ENCODE results near the gene DCAF7. TPM values are rescaled to one million over a fixed set of nuclear protein-coding genes. Genes with fewer than 3 reads are reported as not detected.

The DCAF7 gene
- total RNA-seq, 2 donors from 2014 or later = 94.3 to 105 TPM

DNA sequence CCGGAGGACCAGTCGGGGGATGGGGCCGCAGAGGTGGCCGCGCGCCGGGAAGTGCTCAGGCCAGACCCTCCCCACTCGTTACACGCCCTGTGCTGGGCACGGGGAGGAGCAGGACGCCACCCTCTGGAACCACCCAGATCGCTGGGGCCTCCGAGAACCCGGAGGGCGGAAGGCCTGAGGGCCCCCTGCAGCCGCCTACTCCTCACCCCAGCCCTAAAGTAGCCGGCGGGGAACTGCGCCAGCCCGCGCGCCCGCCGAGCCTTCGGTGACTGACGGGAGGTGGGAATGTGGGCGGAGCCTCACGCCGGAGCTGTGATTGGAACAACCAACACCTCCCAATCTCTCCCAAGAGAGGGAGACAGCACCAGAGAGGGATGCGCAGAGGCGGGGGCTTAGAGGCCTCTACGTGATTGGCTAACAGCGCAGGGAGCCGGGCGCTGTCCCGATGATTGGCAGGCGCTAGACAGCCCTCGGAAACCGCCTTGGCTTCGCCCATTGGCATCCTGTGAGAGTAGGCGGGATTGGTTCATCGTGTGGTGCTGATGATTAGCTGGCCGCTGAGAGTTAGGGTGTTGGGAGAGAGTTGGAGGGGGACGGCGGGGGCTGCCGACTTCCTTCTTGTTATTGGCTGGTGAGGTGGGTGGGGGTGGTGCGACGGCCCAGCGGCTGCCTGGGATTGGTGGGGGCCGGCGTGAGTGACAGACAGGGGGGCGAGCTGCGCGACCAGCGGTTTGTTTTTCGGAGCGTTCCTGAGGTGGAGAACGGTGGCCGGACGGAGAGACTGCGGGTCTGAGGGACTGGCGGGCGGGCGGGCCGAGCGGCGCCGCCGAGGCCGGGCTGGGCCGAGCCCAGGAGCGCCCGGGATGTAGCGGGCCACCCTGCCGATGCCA, 71.7 kb downstream of the DCAF7 start, which contains the start of gene MAP3K3:
Gene MAP3K3, plus strand, starts transcription at position 734 of the 890 bp plus-strand sequence. CDS start 343 bp downstream, outside the sequence.
- H3K9ac ChIP-seq (ENCODE audit: low read depth in 2 of 2, low read length in 2 of 2) = peak within 1 kb of the TSS; percentile 86 to 88
- TF ChIP-seq, protein P1, sequence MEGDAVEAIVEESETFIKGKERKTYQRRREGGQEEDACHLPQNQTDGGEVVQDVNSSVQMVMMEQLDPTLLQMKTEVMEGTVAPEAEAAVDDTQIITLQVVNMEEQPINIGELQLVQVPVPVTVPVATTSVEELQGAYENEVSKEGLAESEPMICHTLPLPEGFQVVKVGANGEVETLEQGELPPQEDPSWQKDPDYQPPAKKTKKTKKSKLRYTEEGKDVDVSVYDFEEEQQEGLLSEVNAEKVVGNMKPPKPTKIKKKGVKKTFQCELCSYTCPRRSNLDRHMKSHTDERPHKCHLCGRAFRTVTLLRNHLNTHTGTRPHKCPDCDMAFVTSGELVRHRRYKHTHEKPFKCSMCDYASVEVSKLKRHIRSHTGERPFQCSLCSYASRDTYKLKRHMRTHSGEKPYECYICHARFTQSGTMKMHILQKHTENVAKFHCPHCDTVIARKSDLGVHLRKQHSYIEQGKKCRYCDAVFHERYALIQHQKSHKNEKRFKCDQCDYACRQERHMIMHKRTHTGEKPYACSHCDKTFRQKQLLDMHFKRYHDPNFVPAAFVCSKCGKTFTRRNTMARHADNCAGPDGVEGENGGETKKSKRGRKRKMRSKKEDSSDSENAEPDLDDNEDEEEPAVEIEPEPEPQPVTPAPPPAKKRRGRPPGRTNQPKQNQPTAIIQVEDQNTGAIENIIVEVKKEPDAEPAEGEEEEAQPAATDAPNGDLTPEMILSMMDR (IDR thresholded peaks at IDR 0.05) = no peak
- no peaks in the 10 kb centered on the region for H3K27me3 ChIP-seq
- peak within 1 kb of the TSS; percentile 75 for H3K27ac ChIP-seq
- peak within 1 kb of the TSS; percentile 91 for H3K4me3 ChIP-seq
- no peaks in the 10 kb centered on the region for H3K36me3 ChIP-seq
- no peaks in the 10 kb centered on the region for H3K9me3 ChIP-seq
- peaks cover 10% of the 10 kb centered on the region for H3K4me1 ChIP-seq
- intact Hi-C loops (cut with DNase I) = loop anchor here (10.0 kb wide), 1 partner anchor 213 kb away; no protein-coding TSS in a partner anchor
- DNase-seq = peak; percentile 99

DNA sequence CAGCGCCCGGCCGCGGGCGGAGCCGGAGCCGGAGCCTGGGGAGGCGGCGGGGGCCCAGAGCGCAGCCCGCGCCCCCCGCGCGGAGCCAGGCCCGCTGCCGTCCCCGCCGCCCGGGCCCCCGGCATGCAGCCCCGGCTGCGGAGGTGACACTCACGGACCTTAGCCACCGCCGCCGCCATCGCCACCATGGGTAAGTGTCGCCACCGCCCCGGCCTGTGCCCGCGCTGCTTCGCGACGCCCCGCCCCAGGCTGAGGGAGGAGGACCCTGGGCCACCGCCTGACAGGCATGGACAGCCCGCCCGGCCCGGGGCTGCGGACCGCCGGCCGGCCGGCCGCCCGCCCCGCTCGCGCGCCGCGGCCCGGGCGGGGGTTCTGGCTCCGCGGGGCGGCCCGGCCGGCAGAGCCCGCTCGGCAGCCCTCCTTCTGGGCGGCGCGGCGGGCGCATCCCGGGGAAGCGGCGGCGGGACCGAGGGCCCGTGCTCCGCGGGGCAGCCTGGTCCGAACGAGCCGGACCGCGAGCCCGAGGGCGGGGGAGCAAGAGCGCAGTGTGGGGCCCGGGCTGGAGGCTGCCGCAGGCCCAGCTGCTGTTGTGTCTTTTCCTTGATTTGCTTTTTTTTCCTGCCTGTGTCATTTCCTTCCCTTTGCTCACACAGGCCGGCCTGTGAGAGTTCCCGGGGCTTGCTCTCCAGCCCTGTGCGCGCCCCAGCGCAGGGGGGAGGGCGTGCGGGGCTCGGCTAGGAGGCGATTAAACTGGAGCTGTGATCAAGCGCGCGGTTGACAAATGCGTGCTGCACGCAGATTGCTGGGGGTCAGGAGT, 72.5 kb downstream of the DCAF7 start:
- TF ChIP-seq, protein P1 (IDR thresholded peaks at IDR 0.05) = no peak
- intact Hi-C loops (cut with DNase I) = loop anchor here (10.0 kb wide), 1 partner anchor 212 kb away; no protein-coding TSS in a partner anchor
- H3K4me1 ChIP-seq = peaks cover 10% of the 10 kb centered on the region

DNA sequence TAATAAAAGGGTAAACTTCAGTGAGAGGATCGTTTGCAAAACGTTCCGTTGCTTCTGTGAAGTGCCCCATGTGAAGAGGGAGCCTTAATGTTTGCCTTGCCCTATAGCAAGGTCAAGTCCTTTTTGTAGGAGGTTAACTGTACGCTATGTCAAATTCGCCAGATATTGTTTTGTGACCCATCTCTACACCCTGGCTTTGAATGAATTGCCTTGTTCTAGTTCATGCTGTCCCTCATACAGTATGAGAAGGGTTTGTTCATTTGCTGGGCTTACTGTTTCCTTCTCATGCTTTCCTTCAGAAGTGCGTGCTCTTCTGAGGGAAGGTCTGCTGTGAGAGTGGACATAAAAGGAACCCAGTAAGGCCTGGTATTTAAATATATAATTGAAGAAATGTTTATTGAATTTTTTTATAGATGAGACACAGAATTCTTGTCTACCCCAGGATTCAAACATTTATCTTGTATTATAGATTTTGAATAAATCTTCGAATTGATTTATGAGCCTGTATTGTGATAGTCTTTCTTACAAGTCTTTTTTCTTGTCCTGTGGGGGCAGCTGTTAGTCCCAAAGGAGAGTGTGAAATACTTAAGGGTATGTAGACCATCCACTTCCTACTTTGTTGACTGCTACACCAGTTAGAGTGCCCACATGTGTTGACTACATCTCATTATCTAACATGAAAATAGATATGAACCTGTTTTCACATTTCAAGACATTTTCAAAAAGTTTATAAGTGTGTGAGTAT, 73.7 kb downstream of the DCAF7 start:
- Histone ChIP-seq H3K9me3 (no peaks in the 10 kb centered on the region), H3K4me1 (peaks cover 10% of the 10 kb centered on the region), H3K36me3 (no peaks in the 10 kb centered on the region), H3K9ac (ENCODE audit: low read depth in 2 of 2, low read length in 2 of 2) (peak overlapping the region in 1 of 2 donors; percentile 88), H3K27ac (peak overlapping the region; percentile 70), H3K27me3 (no peaks in the 10 kb centered on the region), H3K4me3 (peak overlapping the region; percentile 91)
- intact Hi-C loops (cut with DNase I) = loop anchor here (10.0 kb wide), 1 partner anchor 211 kb away; no protein-coding TSS in a partner anchor
- DNase-seq = no peak
- TF ChIP-seq, protein P1 (IDR thresholded peaks at IDR 0.05) = no peak

More for the DNA sequence above, 72.5 kb downstream of the DCAF7 start:
- Histone ChIP-seq H3K4me3 (peak overlapping the region; percentile 91), H3K36me3 (no peaks in the 10 kb centered on the region), H3K27me3 (no peaks in the 10 kb centered on the region), H3K27ac (peak overlapping the region; percentile 70), H3K9ac (ENCODE audit: low read depth in 2 of 2, low read length in 2 of 2) (peak overlapping the region; percentile 57 to 88), H3K9me3 (no peaks in the 10 kb centered on the region)
- DNase-seq = peak; percentile 76

DNA sequence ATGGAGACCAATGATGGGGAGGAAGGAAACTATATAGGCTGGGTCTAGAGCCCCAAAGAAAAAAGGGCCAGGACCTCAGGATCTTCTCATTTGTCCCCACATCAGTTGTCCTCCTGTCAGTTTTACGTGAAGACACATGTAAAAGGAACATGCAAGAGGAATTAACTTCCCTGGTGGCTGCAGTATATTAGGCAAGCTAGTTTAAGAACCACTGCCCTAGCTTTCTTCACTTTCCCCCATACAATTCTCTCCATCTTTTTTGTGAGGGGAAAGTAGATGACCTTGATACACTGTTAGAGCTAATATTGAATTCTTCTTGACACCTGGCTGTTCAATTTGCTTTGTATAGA, 74.2 kb downstream of the DCAF7 start:
- intact Hi-C loops (cut with DNase I) = loop anchor here (10.0 kb wide), 1 partner anchor 210 kb away; no protein-coding TSS in a partner anchor
- Histone ChIP-seq H3K4me3 (no peak overlapping the region), H3K4me1 (peaks cover 10% of the 10 kb centered on the region), H3K27me3 (no peaks in the 10 kb centered on the region), H3K36me3 (no peaks in the 10 kb centered on the region), H3K9ac (ENCODE audit: low read depth in 2 of 2, low read length in 2 of 2) (peak overlapping the region in 1 of 2 donors; percentile 19), H3K9me3 (no peaks in the 10 kb centered on the region), H3K27ac (no peak overlapping the region)
- TF ChIP-seq, protein P1 (IDR thresholded peaks at IDR 0.05) = no peak
- DNase-seq = no peak

All from colonic mucosa (tissue), 4 donors.